ENCODE measurements around the gene RAB12.

The RAB12 gene

GRCh38 chr18:8685914-8686216 is 76.6 kb downstream of the RAB12 start:
- FAIRE-seq, result no peak

GRCh38 chr18:8686611-8687010 is 77.4 kb downstream of the RAB12 start:
- no peak for FAIRE-seq

- no peak for FAIRE-seq
Observed at GRCh38 chr18:8688216-8688800, 79.1 kb downstream of the RAB12 start.

GRCh38 chr18:8688816-8689215 is 79.6 kb downstream of the RAB12 start:
- no peak for FAIRE-seq

All from endometrium (tissue), 2 donors.